ENCODE results near the gene CYSRT1. TPM values are rescaled to one million over a fixed set of nuclear protein-coding genes. Genes with fewer than 3 reads are reported as not detected.

CYSRT1 gene, protein sequence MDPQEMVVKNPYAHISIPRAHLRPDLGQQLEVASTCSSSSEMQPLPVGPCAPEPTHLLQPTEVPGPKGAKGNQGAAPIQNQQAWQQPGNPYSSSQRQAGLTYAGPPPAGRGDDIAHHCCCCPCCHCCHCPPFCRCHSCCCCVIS
- polyA plus RNA-seq (2012; ENCODE audit: insufficient read depth, insufficient read length, low read depth): 5.3 TPM

DNA sequence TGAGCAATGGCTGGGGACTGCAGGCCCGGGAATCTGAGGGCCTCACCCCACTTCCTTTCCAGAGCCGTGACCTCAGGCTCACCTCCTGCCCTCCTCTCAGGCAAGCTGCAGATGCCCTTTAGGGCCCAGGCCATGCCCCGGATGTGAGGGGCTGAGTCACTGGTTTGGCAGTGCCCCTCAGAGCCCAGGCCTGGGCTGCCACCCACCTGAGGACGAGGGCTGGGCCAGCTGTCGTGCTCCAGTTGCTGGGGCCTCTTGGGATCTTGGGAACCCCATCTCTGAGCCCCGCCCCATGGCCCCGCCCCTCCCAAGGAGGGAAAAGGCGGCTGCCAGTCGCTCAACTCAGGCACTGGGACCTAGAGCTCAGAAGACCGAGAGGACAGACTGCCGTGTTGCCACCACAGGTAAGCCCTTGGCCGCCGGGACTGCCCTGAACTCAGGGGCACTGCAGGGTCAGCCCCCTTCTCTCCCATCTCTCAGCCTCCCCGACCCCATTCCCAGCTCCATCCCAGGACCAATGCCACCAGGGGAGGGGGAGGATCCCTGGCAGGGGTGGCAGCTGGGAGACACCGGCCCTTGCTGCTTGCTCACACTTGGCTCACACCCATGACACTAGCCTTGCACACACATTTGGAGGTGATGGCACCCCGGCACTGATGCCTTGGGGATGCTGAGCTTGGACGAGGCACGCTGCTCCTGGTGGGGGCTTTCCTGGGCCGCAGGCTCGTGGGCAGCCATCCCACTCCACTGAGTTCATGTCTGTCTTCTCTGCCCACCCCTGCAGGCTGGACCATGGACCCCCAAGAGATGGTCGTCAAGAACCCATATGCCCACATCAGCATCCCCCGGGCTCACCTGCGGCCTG is at the start of gene CYSRT1:
CYSRT1 (plus strand) TSS at position 345 of the 865 bp plus-strand sequence; CDS start at position 793, 448 bp downstream.
- no peak for DNase-seq
- no peak for TF ChIP-seq CTCF (IDR thresholded peaks at IDR 0.05; ENCODE audit: low read depth, low read length)
- Histone ChIP-seq H3K36me3 (no peaks in the 10 kb centered on the region), H3K4me1 (peaks cover 10% of the 10 kb centered on the region), H3K9me3 (no peaks in the 10 kb centered on the region), H3K4me3 (ENCODE audit: low read depth, low read length) (peak within 1 kb of the TSS; percentile 90), H3K27me3 (no peaks in the 10 kb centered on the region)

DNA sequence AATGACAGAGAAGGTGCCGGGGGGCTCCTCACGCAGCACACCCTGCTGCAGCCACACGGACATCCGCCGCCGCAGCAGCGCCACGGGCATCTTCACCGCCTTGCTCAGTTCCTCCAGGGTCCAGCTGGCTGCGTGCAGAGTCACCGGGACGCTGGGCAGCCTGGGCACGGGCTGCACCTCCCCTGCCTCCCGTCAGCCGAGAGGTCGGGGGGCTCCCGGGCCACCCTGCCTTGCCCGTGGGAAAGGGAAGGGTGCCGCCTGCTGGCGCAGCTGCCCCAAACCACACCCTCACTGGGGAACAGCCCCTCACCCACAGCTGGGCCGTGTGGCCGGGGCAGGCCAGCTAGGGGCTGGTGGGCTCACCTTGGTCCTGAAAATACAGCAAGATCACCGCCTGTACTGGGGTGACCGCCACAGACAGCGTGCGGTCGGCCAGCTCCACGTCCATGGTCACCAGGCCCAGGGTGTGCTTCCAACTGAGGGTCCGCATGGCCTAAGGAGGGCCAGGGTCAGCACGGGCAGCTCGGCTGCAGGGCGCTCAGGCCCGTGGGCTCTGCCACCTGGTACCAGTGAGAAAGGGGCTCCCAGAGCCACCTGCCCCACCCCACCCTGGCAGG is 49.5 kb upstream of the CYSRT1 start:
- Histone ChIP-seq H3K4me3 (ENCODE audit: low read depth, low read length) (no peak overlapping the region), H3K36me3 (peaks cover 3% of the 10 kb centered on the region), H3K4me1 (peaks cover 6% of the 10 kb centered on the region), H3K9me3 (no peaks in the 10 kb centered on the region), H3K27me3 (peaks cover 7% of the 10 kb centered on the region; the same call in 1 of the 2 replicates)
- peak; percentile 63 for DNase-seq
- TF ChIP-seq CTCF (IDR thresholded peaks at IDR 0.05; ENCODE audit: low read depth, low read length): peak; percentile 50

GRCh38 chr9:137176302-137177182 is 48.4 kb upstream of the CYSRT1 start:
- H3K27me3 ChIP-seq: peaks cover 7% of the 10 kb centered on the region; the same call in 1 of the 2 replicates
- H3K36me3 ChIP-seq: peaks cover 13% of the 10 kb centered on the region
- H3K4me1 ChIP-seq: peaks cover 6% of the 10 kb centered on the region
- H3K4me3 ChIP-seq (ENCODE audit: low read depth, low read length): no peak overlapping the region
- DNase-seq: peak; percentile 69
- peak; percentile 89 for TF ChIP-seq CTCF (IDR thresholded peaks at IDR 0.05; ENCODE audit: low read depth, low read length)
- no peaks in the 10 kb centered on the region for H3K9me3 ChIP-seq

DNA sequence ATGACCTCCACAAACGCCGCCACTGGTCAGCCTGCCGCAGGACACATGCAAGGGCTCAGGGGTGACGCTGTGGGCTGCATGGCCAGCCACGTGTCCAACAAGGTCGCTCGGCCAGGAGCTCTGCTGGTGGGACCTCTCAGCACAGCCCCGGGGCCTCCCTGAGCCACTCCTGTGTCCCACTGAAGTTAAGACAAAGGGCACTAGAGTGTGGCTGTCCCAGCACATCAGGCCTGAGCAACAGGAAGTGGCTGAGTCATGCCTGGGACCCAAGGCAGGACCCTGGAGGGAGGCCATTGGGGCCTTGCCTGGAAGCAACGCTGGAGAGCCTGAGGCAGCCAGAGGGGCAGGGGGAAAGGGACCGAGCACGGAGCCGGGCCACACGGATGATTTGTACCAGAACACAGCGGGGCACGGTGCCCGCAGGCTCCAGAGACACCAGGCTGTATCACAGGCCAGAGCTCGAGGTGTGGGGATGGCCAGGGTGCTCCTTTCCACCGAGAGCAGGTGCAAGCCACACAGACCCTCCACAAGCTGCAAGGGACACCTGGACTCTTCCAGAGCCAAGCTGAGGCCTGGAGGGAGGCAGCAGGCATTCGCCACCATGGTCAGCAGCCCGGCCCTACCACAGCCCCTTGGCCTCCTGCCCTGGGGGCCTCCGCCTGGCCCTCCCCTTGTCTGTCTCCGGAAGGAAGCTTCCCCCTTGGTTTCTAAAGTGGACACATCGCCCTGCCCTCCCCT is 46.6 kb upstream of the CYSRT1 start:
- H3K27me3 ChIP-seq: peaks cover 7% of the 10 kb centered on the region; the same call in 1 of the 2 replicates
- H3K9me3 ChIP-seq: no peaks in the 10 kb centered on the region
- peaks cover 3% of the 10 kb centered on the region for H3K4me1 ChIP-seq
- DNase-seq: no peak
- H3K4me3 ChIP-seq (ENCODE audit: low read depth, low read length): no peak overlapping the region
- peaks cover 24% of the 10 kb centered on the region for H3K36me3 ChIP-seq
- no peak for TF ChIP-seq CTCF (IDR thresholded peaks at IDR 0.05; ENCODE audit: low read depth, low read length)

DNA sequence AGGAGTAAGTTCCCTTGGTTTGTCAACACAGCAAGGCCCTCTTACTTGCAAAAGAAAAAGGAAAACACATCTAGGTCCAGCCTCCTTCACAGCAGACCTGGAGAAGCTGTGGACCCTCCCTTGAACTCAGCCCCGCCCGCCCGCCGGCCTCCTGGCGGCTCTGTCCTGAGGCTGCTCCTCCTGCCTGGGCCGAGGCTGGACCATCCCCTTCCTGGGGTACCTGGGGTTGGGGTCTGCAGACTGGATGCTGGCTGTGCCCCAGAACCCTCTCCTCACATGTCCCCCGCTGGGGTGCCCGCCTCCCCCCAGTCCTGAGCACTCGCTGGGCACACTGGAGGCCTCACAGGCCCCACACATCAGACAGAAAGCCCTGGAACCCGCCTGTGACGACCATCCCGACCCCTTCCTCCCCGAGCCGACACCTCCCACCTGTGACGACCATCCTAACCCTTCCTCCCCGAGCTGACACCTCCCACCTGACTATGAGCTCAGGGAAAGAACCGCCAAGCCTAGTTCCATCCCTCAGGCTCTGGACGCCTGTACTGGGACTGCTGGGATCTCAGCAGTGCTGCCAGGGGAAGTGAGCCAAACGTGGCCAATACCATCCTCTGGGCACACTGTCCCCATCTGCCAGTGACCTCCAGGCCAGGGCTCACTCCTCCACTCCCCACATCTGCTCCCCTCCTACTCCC is 45.9 kb upstream of the CYSRT1 start:
- H3K4me1 ChIP-seq: no peaks in the 10 kb centered on the region; the same call in 1 of the 2 replicates
- H3K27me3 ChIP-seq: peaks cover 6% of the 10 kb centered on the region; the same call in 1 of the 2 replicates
- H3K36me3 ChIP-seq: peaks cover 29% of the 10 kb centered on the region
- H3K9me3 ChIP-seq: no peaks in the 10 kb centered on the region
- TF ChIP-seq CTCF (IDR thresholded peaks at IDR 0.05; ENCODE audit: low read depth, low read length): no peak
- DNase-seq: no peak
- no peak overlapping the region for H3K4me3 ChIP-seq (ENCODE audit: low read depth, low read length)

All from BE2C (cell line).